Measurements from ENCODE around the gene GLT8D1. TPM values are rescaled to one million over a fixed set of nuclear protein-coding genes. Genes with fewer than 3 reads are reported as not detected.

Gene GLT8D1
- total and polyA plus RNA-seq, 2 of the 13 experiments (the other 11 are each of a cell fraction or from before 2014, with no cell fraction given), result 110 to 121 TPM

DNA sequence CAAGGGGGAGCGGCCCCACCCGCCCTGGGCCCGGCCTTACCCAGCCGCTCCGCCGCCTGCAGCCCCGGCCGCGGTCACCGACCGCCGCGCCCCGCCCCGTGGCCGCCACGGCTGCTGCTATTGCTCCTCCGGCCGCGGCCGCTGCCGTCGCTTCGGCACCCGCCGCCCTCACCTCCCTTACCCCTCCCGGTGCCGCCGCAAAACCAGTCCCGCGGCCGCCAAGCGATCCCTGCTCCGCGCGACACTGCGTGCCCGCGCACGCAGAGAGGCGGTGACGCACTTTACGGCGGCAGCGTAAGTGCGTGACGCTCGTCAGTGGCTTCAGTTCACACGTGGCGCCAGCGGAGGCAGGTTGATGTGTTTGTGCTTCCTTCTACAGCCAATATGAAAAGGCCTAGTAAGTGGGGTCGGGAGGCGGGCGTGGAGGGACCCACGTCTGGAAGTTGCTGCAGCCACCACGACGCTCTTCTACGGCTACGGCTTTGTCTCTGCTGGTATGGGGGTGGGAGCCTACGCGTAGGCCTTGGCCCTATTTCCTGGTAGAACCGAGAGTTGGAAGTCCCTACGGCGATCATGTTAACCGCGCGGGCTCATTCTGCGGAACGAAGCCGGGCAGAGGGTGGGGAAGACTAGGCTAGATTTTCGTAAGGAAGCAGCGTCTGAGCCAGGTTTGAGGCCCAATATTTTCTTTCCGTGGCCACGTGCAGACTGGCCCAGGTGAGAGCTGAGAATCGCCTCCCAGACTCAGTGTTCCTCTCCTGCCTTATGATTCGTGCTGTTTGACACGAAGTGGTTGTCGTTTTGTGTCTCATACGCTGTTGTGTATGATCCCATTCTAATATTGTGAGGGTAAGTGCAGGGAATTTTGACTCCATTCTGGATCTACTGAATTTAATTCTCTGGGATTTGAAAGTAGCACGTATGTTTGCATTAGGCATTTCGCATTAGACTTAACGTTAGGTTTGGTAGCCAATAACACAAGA is 19.6 kb downstream of the GLT8D1 start, which contains the start of the genes GNL3 and PBRM1 (continued):
- peak; percentile 87 for TF ChIP-seq SP4 (CRISPR knock-in tag; IDR thresholded peaks at IDR 0.05)
- peak; percentile 83 to 89; a peak in 3 of 4 replicates for TF ChIP-seq HMGXB4 (CRISPR knock-in tag; IDR thresholded peaks at IDR 0.05; ENCODE audit: borderline replicate concordance in 1 of 2, low read depth in 1 of 2)
- TF ChIP-seq KLF6 (CRISPR knock-in tag; IDR thresholded peaks at IDR 0.05), result peak; percentile 78
- TF ChIP-seq NKX3-1 (CRISPR knock-in tag; IDR thresholded peaks at IDR 0.05), result peak; percentile 91; the same call in 1 of the 2 replicates
- TF ChIP-seq ZNF678 (CRISPR knock-in tag; IDR thresholded peaks at IDR 0.05), result peak; percentile 87; the same call in 1 of the 2 replicates
- no peak for TF ChIP-seq NCOR1 (IDR thresholded peaks at IDR 0.05; ENCODE audit: borderline replicate concordance, low read length)
- no peak for TF ChIP-seq ZNF143 (CRISPR knock-in tag; IDR thresholded peaks at IDR 0.05)
- TF ChIP-seq ZNF253 (CRISPR knock-in tag; IDR thresholded peaks at IDR 0.05; ENCODE audit: borderline replicate concordance), result 0 out of 2 replicates have a peak, but pooled peaks have one; percentile 89
- TF ChIP-seq GMEB2 (CRISPR knock-in tag; IDR thresholded peaks at IDR 0.05; ENCODE audit: low read depth), result peak; percentile 100
- TF ChIP-seq MIXL1 (CRISPR knock-in tag; IDR thresholded peaks at IDR 0.05), result peak; percentile 76
- peak; percentile 70; the same call in 1 of the 2 replicates for TF ChIP-seq ZNF850 (CRISPR knock-in tag; conservative IDR thresholded peaks at IDR 0.05)
- TF ChIP-seq MXI1 (IDR thresholded peaks at IDR 0.05; ENCODE audit: borderline replicate concordance, low read depth, low read length), result peak; percentile 99
- no peak for TF ChIP-seq NR1H2 (CRISPR knock-in tag; IDR thresholded peaks at IDR 0.05; ENCODE audit: borderline replicate concordance, low read depth)
- TF ChIP-seq RXRB (CRISPR knock-in tag; IDR thresholded peaks at IDR 0.05; ENCODE audit: borderline replicate concordance), result peak; percentile 68
- no peak; the same call in 1 of the 2 replicates for TF ChIP-seq ZNF460 (CRISPR knock-in tag; IDR thresholded peaks at IDR 0.05; ENCODE audit: borderline replicate concordance)
- no peak for TF ChIP-seq ZNF382 (CRISPR knock-in tag; IDR thresholded peaks at IDR 0.05; ENCODE audit: borderline replicate concordance)
- TF ChIP-seq ZSCAN5A (CRISPR knock-in tag; IDR thresholded peaks at IDR 0.05; ENCODE audit: borderline replicate concordance), result peak; percentile 87; the same call in 1 of the 2 replicates
- peak; percentile 62 for TF ChIP-seq NFYC (CRISPR knock-in tag; IDR thresholded peaks at IDR 0.05)
- 0 out of 2 replicates have a peak, but pooled peaks have one; percentile 46 for TF ChIP-seq ZNF674 (CRISPR knock-in tag; IDR thresholded peaks at IDR 0.05; ENCODE audit: low read depth)
- TF ChIP-seq NONO (IDR thresholded peaks at IDR 0.05), result no peak
- TF ChIP-seq NONO (CRISPR knock-in tag; conservative IDR thresholded peaks at IDR 0.05), result peak; percentile 94
- TF ChIP-seq ZNF101 (CRISPR knock-in tag; IDR thresholded peaks at IDR 0.05; ENCODE audit: borderline replicate concordance, low read depth), result no peak
- no peak for TF ChIP-seq ZNF326 (CRISPR knock-in tag; IDR thresholded peaks at IDR 0.05; ENCODE audit: borderline replicate concordance)
- peak; percentile 91 for TF ChIP-seq HOXA5 (CRISPR knock-in tag; IDR thresholded peaks at IDR 0.05)
- TF ChIP-seq ZNF3 (CRISPR knock-in tag; IDR thresholded peaks at IDR 0.05), result no peak
- TF ChIP-seq MAFG (CRISPR knock-in tag; IDR thresholded peaks at IDR 0.05), result no peak

All from HepG2 (cell line).